Heart left ventricle (tissue), 13 donors: ENCODE measurements around the gene DSE.

Experiments
- CTCF ChIP-seq, 12 donors: fragments of 200-600 bp; sonication (generic) in 4 of 12; IDR thresholded peaks; one replicate each; pipeline versions ENCODE4 v1.5.0 to v1.8.0; 2018 to 2022; ENCODE audit warnings: antibody characterized with exemption in 12 of 12, mild to moderate bottlenecking in 5 of 12
- POLR2A ChIP-seq, 2 donors: fragments of 450-650 bp; IDR thresholded peaks; one replicate each; pipeline ENCODE4 v1.6.1; 2017; ENCODE audit warnings: antibody characterized with exemption in 2 of 2, mild to moderate bottlenecking in 2 of 2, moderate library complexity in 2 of 2
- donor health status: ischemic (EF 13 %, LVEDD 7.1; RV severe dilation, severe dysfunction).
- donor health status: DM: no; HTN: yes; CAD: no.
- donor health status: DM: no; HTN: no; CAD: no.
- donor health status: ischemic (EF 25% LVEDD 6.9; RV normal size, moderate dysfunction).
- donor health status: ischemic (EF 25% LVEDD 5.7; RV mildly dilated, moderate dysfunction).
- donor health status: ischemic (EF 35%, LVEDD 5.7; RV mildly dilated, moderate dysfunction).
- donor health status: nonischemic (EF 11% LVEDD 7.7; RV severe dilation, severe dysfunction).
- donor health status: DM: yes; HTN: yes; CAD: no.
- donor health status: PGD.
- donor health status: ischemic (EF 29% LVEDD 5.4; RV normal size, mild dysfunction).
- donor health status: nonischemic (EF 23%, LVEDD 6.1; RV moderate dilation, normal function).

- no peak for TF ChIP-seq POLR2A (IDR thresholded peaks at IDR 0.05)
- TF ChIP-seq CTCF (IDR thresholded peaks at IDR 0.05), result no peak
Observed at GRCh38 chr6:116438590-116439448, 68.1 kb downstream of the DSE start.
